Measurements from ENCODE around the gene VPS4A. TPM values are rescaled to one million over a fixed set of nuclear protein-coding genes. Genes with fewer than 3 reads are reported as not detected.

The VPS4A gene
- total and polyA plus RNA-seq, 10 of the 15 experiments (the other 5 are each of a cell fraction or from before 2014, with no cell fraction given), result 5.2 to 36.3 (median 21.4) TPM

GRCh38 chr16:69270831-69271230 lies 40.3 kb upstream of the VPS4A start:
- Histone ChIP-seq H3K9ac (ENCODE audit: control insufficient read depth, insufficient read depth, low read length) (no peak overlapping the region), H2AFZ (ENCODE audit: control insufficient read depth, low read depth, low read length) (no peak overlapping the region), H3K27ac (ENCODE audit: control insufficient read depth, insufficient read depth) (no peak overlapping the region), H3K4me1 (ENCODE audit: control insufficient read depth, insufficient read depth, low read length) (no peaks in the 10 kb centered on the region), H3K4me2 (ENCODE audit: control insufficient read depth, insufficient read depth) (no peak overlapping the region), H3K36me3 (ENCODE audit: control insufficient read depth in 2 of 2, insufficient read depth in 2 of 2, low read length in 1 of 2) (peaks cover 0 to 11% of the 10 kb centered on the region in 2 experiments; a peak in 1 of 4 replicates), H4K20me1 (ENCODE audit: control insufficient read depth, insufficient read depth) (no peaks in the 10 kb centered on the region), H3K9me3 (replicated peaks; ENCODE audit: control insufficient read depth, insufficient read depth, low read length) (no peaks in the 10 kb centered on the region), H3K4me3 (no peak overlapping the region), H3K79me2 (ENCODE audit: control insufficient read depth, insufficient read depth, low read length) (no peaks in the 10 kb centered on the region), H3K27me3 (replicated peaks in 1 of 2; ENCODE audit: control insufficient read depth in 2 of 2, insufficient read depth in 2 of 2, low read length in 1 of 2) (no peaks in the 10 kb centered on the region)
- ChIA-PET CTCF (interaction anchor here (0.6 to 1.0 kb wide), 2 partner anchors 121 to 584 kb away, joined by 3 to 4 read pairs; no protein-coding TSS in a partner anchor), RAD21 (ENCODE audit: unreplicated experiment) (interaction anchor here (0.5 to 1.1 kb wide), 2 partner anchors 15 to 124 kb away, joined by 3 to 4 read pairs; no protein-coding TSS in a partner anchor), SMC1A (ENCODE audit: uncharacterized antibody, unreplicated experiment) (interaction anchor here (0.6 to 1.8 kb wide), 4 partner anchors 9 to 838 kb away, joined by 3 to 5 read pairs (median 3); no protein-coding TSS in a partner anchor), POLR2A (interaction anchor here (0.6 kb wide), 1 partner anchor 85 kb away, joined by 3 read pairs; no protein-coding TSS in a partner anchor)
- ATAC-seq, result no peak
- WGBS (ENCODE audit: insufficient coverage, insufficient replicate concordance, low lambda C conversion rate, missing lambda C conversion rate), result 100% methylated on average over 2 of the region's 2 CpGs
- no TSS peak for BruUV-seq (replicated peaks)
- TF ChIP-seq JUNB (IDR thresholded peaks at IDR 0.05), result no peak
- TF ChIP-seq MEF2B (IDR thresholded peaks at IDR 0.05; ENCODE audit: partially characterized antibody, poor library complexity, severe bottlenecking), result no peak
- no peak for TF ChIP-seq SUPT20H (IDR thresholded peaks at IDR 0.05; ENCODE audit: borderline replicate concordance, control insufficient read depth, low read depth, low read length)
- DNase-seq (ENCODE audit: low read depth, low spot score), result no peak
- in situ Hi-C loops (cut with MboI), result no loop called here
- no peak for FAIRE-seq
- intact Hi-C loops (cut with micrococcal nuclease; ENCODE audit: unreplicated experiment), result no loop called here

GRCh38 chr16:69273009-69273408 lies 38.1 kb upstream of the VPS4A start:
- H2AFZ ChIP-seq (ENCODE audit: control insufficient read depth, low read depth, low read length), result no peak overlapping the region
- no peaks in the 10 kb centered on the region for H3K9me3 ChIP-seq (replicated peaks; ENCODE audit: control insufficient read depth, insufficient read depth, low read length)
- ATAC-seq, result no peak
- in situ Hi-C loops (cut with MboI) (no loop called here), intact Hi-C loops (cut with micrococcal nuclease; ENCODE audit: unreplicated experiment) (no loop called here)
- no peaks in the 10 kb centered on the region for H3K27me3 ChIP-seq (replicated peaks in 1 of 2; ENCODE audit: control insufficient read depth in 2 of 2, insufficient read depth in 2 of 2, low read length in 1 of 2)
- ChIA-PET RAD21 (ENCODE audit: unreplicated experiment) (no interaction called here), SMC1A (ENCODE audit: uncharacterized antibody, unreplicated experiment) (interaction anchor here (0.6 kb wide), 1 partner anchor 16 kb away, joined by 3 read pairs; no protein-coding TSS in a partner anchor), POLR2A (no interaction called here), CTCF (interaction anchor here (1.1 to 2.9 kb wide), 2 partner anchors 12 to 121 kb away, joined by 3 to 13 read pairs; no protein-coding TSS in a partner anchor)
- no peak overlapping the region for H3K9ac ChIP-seq (ENCODE audit: control insufficient read depth, insufficient read depth, low read length)
- H3K79me2 ChIP-seq (ENCODE audit: control insufficient read depth, insufficient read depth, low read length), result no peaks in the 10 kb centered on the region
- no peaks in the 10 kb centered on the region for H3K4me1 ChIP-seq (ENCODE audit: control insufficient read depth, insufficient read depth, low read length)
- peaks cover 0 to 11% of the 10 kb centered on the region in 2 experiments; a peak in 1 of 4 replicates for H3K36me3 ChIP-seq (ENCODE audit: control insufficient read depth in 2 of 2, insufficient read depth in 2 of 2, low read length in 1 of 2)
- WGBS (ENCODE audit: insufficient coverage, insufficient replicate concordance, low lambda C conversion rate, missing lambda C conversion rate), result 89% methylated on average over 4 of the region's 4 CpGs
- H4K20me1 ChIP-seq (ENCODE audit: control insufficient read depth, insufficient read depth), result no peaks in the 10 kb centered on the region
- no TSS peak for BruUV-seq (replicated peaks)
- no peak for DNase-seq (ENCODE audit: low read depth, low spot score)
- no peak overlapping the region for H3K4me2 ChIP-seq (ENCODE audit: control insufficient read depth, insufficient read depth)
- FAIRE-seq, result no peak
- H3K4me3 ChIP-seq, result no peak overlapping the region
- TF ChIP-seq BCL11A (IDR thresholded peaks at IDR 0.05; ENCODE audit: low read depth, low read length) (no peak), MYC (IDR thresholded peaks at IDR 0.05; ENCODE audit: insufficient read depth, insufficient read length, insufficient replicate concordance, low read length, severe bottlenecking) (no peak), KAT2A (conservative IDR thresholded peaks at IDR 0.05; ENCODE audit: control insufficient read depth, low read depth, low read length) (no peak), MEF2B (IDR thresholded peaks at IDR 0.05; ENCODE audit: partially characterized antibody, poor library complexity, severe bottlenecking) (no peak), HDAC2 (IDR thresholded peaks at IDR 0.05) (no peak), MEF2A (IDR thresholded peaks at IDR 0.05; ENCODE audit: insufficient read depth, low read depth, low read length) (no peak), SIX5 (IDR thresholded peaks at IDR 0.05; ENCODE audit: low read depth, low read length, severe bottlenecking) (no peak), ZZZ3 (IDR thresholded peaks at IDR 0.05; ENCODE audit: control insufficient read depth, insufficient read length, low read depth) (no peak), PAX5 (IDR thresholded peaks at IDR 0.05; ENCODE audit: borderline replicate concordance, low read depth, low read length) (no peak)
- H3K27ac ChIP-seq (ENCODE audit: control insufficient read depth, insufficient read depth), result no peak overlapping the region

Data from GM12878 (cell line).